ENCODE results near the gene BICC1.
A peak's percentile ranks its signal among the peaks of the same experiment; 100 is the strongest.
"Not testable (repeated sequence)": the region's sequence is repeated elsewhere in the genome, so short reads cannot be mapped to it uniquely, and the experiment has no call there.

Gene BICC1

GRCh38 chr10:58856508-58857240 is 344.0 kb downstream of the BICC1 start:
- TF ChIP-seq CTCF (IDR thresholded peaks at IDR 0.05; ENCODE audit: poor library complexity, severe bottlenecking) = no peak
- H3K36me3 ChIP-seq (ENCODE audit: low read depth) = no peaks in the 10 kb centered on the region
- DNase-seq (ENCODE audit: low spot score) (peak; percentile 82), ATAC-seq (ENCODE audit: low read depth) (peak; percentile 100)
- H3K4me3 ChIP-seq (ENCODE audit: severe bottlenecking) = no peak overlapping the region
- peaks cover 21% of the 10 kb centered on the region for H3K4me1 ChIP-seq (ENCODE audit: insufficient read depth, poor library complexity, severe bottlenecking)
- H3K27me3 ChIP-seq (ENCODE audit: insufficient read depth, poor library complexity, severe bottlenecking) = no peaks in the 10 kb centered on the region
- H3K9me3 ChIP-seq (ENCODE audit: severe bottlenecking) = no peaks in the 10 kb centered on the region
- H3K27ac ChIP-seq (ENCODE audit: poor library complexity, severe bottlenecking) = peak overlapping the region; percentile 91

- no peaks in the 10 kb centered on the region for H3K27me3 ChIP-seq (ENCODE audit: insufficient read depth, poor library complexity, severe bottlenecking)
- H3K27ac ChIP-seq (ENCODE audit: poor library complexity, severe bottlenecking) = peak overlapping the region; percentile 91
- no peaks in the 10 kb centered on the region for H3K36me3 ChIP-seq (ENCODE audit: low read depth)
- no peak overlapping the region for H3K4me3 ChIP-seq (ENCODE audit: severe bottlenecking)
- ATAC-seq (ENCODE audit: low read depth) (no peak), DNase-seq (ENCODE audit: low spot score) (no peak)
- peaks cover 19% of the 10 kb centered on the region for H3K4me1 ChIP-seq (ENCODE audit: insufficient read depth, poor library complexity, severe bottlenecking)
- H3K9me3 ChIP-seq (ENCODE audit: severe bottlenecking) = no peaks in the 10 kb centered on the region
- TF ChIP-seq CTCF (IDR thresholded peaks at IDR 0.05; ENCODE audit: poor library complexity, severe bottlenecking) = no peak
Measured at GRCh38 chr10:58857251-58857805, 344.7 kb downstream of the BICC1 start.

GRCh38 chr10:58858123-58858522 is 345.5 kb downstream of the BICC1 start:
- H3K4me1 ChIP-seq (ENCODE audit: insufficient read depth, poor library complexity, severe bottlenecking) = peaks cover 19% of the 10 kb centered on the region
- not testable (repeated sequence) for H3K4me3 ChIP-seq (ENCODE audit: severe bottlenecking); H3K27ac ChIP-seq (ENCODE audit: poor library complexity, severe bottlenecking); H3K9me3 ChIP-seq (ENCODE audit: severe bottlenecking); H3K27me3 ChIP-seq (ENCODE audit: insufficient read depth, poor library complexity, severe bottlenecking); ATAC-seq (ENCODE audit: low read depth); DNase-seq (ENCODE audit: low spot score); H3K36me3 ChIP-seq (ENCODE audit: low read depth)

GRCh38 chr10:58859526-58859925 is 346.9 kb downstream of the BICC1 start:
- no peak for ATAC-seq (ENCODE audit: low read depth)
- no peak overlapping the region for H3K4me3 ChIP-seq (ENCODE audit: severe bottlenecking)
- DNase-seq (ENCODE audit: low spot score) = no peak
- no peaks in the 10 kb centered on the region for H3K36me3 ChIP-seq (ENCODE audit: low read depth)
- H3K27me3 ChIP-seq (ENCODE audit: insufficient read depth, poor library complexity, severe bottlenecking) = no peaks in the 10 kb centered on the region
- H3K27ac ChIP-seq (ENCODE audit: poor library complexity, severe bottlenecking) = no peak overlapping the region
- peaks cover 19% of the 10 kb centered on the region for H3K4me1 ChIP-seq (ENCODE audit: insufficient read depth, poor library complexity, severe bottlenecking)
- H3K9me3 ChIP-seq (ENCODE audit: severe bottlenecking) = no peaks in the 10 kb centered on the region
- TF ChIP-seq CTCF (IDR thresholded peaks at IDR 0.05; ENCODE audit: poor library complexity, severe bottlenecking) = no peak

- DNase-seq (ENCODE audit: low spot score) = no peak
- ATAC-seq (ENCODE audit: low read depth) = no peak
Measured at GRCh38 chr10:58867683-58868082, 355.0 kb downstream of the BICC1 start.

More at GRCh38 chr10:58867683-58868082, 355.0 kb downstream of the BICC1 start:
- H3K27ac ChIP-seq (ENCODE audit: poor library complexity, severe bottlenecking) = no peak overlapping the region
- no peaks in the 10 kb centered on the region for H3K27me3 ChIP-seq (ENCODE audit: insufficient read depth, poor library complexity, severe bottlenecking)
- no peak overlapping the region for H3K4me3 ChIP-seq (ENCODE audit: severe bottlenecking)
- H3K9me3 ChIP-seq (ENCODE audit: severe bottlenecking) = no peaks in the 10 kb centered on the region
- no peaks in the 10 kb centered on the region for H3K36me3 ChIP-seq (ENCODE audit: low read depth)
- no peak for TF ChIP-seq CTCF (IDR thresholded peaks at IDR 0.05; ENCODE audit: poor library complexity, severe bottlenecking)
- no peaks in the 10 kb centered on the region for H3K4me1 ChIP-seq (ENCODE audit: insufficient read depth, poor library complexity, severe bottlenecking)
